Measurements from ENCODE around the gene PTPRN2.

PTPRN2 gene

GRCh38 chr7:158270856-158271413 lies 316.7 kb downstream of the PTPRN2 start:
- no peak for DNase-seq

- DNase-seq = no peak
Measured at GRCh38 chr7:158270106-158270775, 317.4 kb downstream of the PTPRN2 start.

- DNase-seq = no peak
Measured at GRCh38 chr7:158268816-158269535, 318.6 kb downstream of the PTPRN2 start.

GRCh38 chr7:158267742-158268435 lies 319.7 kb downstream of the PTPRN2 start:
- DNase-seq = no peak

- DNase-seq = no peak
Measured at GRCh38 chr7:158266817-158267741, 320.5 kb downstream of the PTPRN2 start.

- no peak for DNase-seq
Measured at GRCh38 chr7:158266426-158266816, 321.2 kb downstream of the PTPRN2 start.

- no peak for DNase-seq
Measured at GRCh38 chr7:158265743-158266080, 321.9 kb downstream of the PTPRN2 start.

- no peak for DNase-seq
Measured at GRCh38 chr7:158264881-158265742, 322.5 kb downstream of the PTPRN2 start.

- no peak for DNase-seq
Measured at GRCh38 chr7:158263964-158264748, 323.5 kb downstream of the PTPRN2 start.

GRCh38 chr7:158263110-158263963 lies 324.3 kb downstream of the PTPRN2 start:
- no peak for DNase-seq

GRCh38 chr7:158262284-158263109 lies 325.1 kb downstream of the PTPRN2 start:
- DNase-seq = no peak

- DNase-seq = no peak
Measured at GRCh38 chr7:158261362-158262235, 326.0 kb downstream of the PTPRN2 start.

- DNase-seq = no peak
Measured at GRCh38 chr7:158260567-158261361, 326.9 kb downstream of the PTPRN2 start.

- DNase-seq = no peak
Measured at GRCh38 chr7:158259671-158260418, 327.8 kb downstream of the PTPRN2 start.

- DNase-seq = no peak
Measured at GRCh38 chr7:158259141-158259540, 328.5 kb downstream of the PTPRN2 start.

Data from NCI-H2171 (cell line).